ENCODE measurements around the gene IPO11. TPM values are rescaled to one million over a fixed set of nuclear protein-coding genes. Genes with fewer than 3 reads are reported as not detected.

IPO11 gene
- total and polyA plus RNA-seq, 8 donors, result 27.0 to 42.6 (median 37.7) TPM

DNA sequence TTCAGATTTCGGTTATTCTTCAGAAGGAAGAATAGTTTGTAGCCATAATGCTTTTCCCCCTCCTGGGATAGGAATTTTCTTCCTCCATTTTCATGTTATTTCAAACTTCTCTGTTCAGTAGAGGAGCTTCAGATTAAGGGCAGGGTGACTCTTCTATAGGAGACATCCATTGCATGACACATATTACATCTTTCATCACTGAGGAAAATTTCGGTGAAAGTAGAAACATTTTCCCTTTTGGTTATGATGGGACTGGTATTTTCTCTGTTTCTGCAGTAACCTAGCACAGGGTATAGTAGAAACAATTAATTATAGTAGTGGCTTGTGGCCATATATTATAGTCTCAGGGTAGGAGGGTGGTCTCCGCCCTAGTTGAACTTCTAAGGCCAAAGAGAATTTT, 1.1 kb downstream of the IPO11 start:
- intact Hi-C loops (cut with DNase I), result no loop called here
- no peaks in the 10 kb centered on the region for H3K27me3 ChIP-seq
- no peak for DNase-seq
- H3K4me1 ChIP-seq, result peaks cover 8 to 18% of the 10 kb centered on the region in 2 donors
- no peaks in the 10 kb centered on the region for H3K9me3 ChIP-seq
- H3K27ac ChIP-seq, result no peak overlapping the region
- peak overlapping the region in 1 of 2 donors; percentile 99 for H3K4me3 ChIP-seq
- peaks cover 0 to 6% of the 10 kb centered on the region in 2 donors for H3K36me3 ChIP-seq
- TF ChIP-seq, protein P1, sequence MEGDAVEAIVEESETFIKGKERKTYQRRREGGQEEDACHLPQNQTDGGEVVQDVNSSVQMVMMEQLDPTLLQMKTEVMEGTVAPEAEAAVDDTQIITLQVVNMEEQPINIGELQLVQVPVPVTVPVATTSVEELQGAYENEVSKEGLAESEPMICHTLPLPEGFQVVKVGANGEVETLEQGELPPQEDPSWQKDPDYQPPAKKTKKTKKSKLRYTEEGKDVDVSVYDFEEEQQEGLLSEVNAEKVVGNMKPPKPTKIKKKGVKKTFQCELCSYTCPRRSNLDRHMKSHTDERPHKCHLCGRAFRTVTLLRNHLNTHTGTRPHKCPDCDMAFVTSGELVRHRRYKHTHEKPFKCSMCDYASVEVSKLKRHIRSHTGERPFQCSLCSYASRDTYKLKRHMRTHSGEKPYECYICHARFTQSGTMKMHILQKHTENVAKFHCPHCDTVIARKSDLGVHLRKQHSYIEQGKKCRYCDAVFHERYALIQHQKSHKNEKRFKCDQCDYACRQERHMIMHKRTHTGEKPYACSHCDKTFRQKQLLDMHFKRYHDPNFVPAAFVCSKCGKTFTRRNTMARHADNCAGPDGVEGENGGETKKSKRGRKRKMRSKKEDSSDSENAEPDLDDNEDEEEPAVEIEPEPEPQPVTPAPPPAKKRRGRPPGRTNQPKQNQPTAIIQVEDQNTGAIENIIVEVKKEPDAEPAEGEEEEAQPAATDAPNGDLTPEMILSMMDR (IDR thresholded peaks at IDR 0.05), result no peak
- ATAC-seq, result no peak

DNA sequence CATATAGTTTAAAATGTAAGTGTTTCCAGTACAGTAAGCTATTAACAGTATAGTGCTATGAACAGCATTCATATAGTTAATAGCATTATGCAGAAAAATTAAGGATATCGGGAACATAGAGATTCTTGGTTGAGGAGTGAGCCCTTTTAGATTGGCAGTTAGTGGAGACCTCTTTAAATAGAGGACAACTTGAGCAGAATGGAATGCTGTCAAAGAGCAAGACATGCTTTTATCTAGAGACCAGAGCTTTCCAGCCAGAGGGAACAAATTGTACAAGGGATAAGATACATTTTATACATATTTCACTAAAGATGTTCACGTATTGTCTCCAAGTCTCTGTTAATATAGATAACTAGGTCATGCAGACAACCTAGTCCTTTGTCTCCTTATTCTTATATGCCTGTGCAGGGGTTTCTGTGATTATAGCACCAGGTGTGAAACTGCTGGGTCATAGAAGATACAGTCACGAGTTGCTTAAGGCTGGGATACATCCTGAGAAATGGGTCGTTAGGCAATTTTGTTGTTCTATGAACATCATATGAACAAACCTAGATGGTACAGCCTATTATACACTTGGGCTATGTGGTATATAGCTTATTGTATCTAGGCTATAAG, 6.0 kb downstream of the IPO11 start:
- intact Hi-C loops (cut with DNase I), result no loop called here
- H3K4me3 ChIP-seq, result no peak overlapping the region
- DNase-seq, result no peak
- peaks cover 0 to 6% of the 10 kb centered on the region in 2 donors for H3K36me3 ChIP-seq
- no peaks in the 10 kb centered on the region for H3K27me3 ChIP-seq
- ATAC-seq, result no peak
- no peaks in the 10 kb centered on the region for H3K9me3 ChIP-seq
- TF ChIP-seq, protein P1 (IDR thresholded peaks at IDR 0.05), result no peak
- peaks cover 3 to 12% of the 10 kb centered on the region in 2 donors for H3K4me1 ChIP-seq
- no peak overlapping the region for H3K27ac ChIP-seq

DNA sequence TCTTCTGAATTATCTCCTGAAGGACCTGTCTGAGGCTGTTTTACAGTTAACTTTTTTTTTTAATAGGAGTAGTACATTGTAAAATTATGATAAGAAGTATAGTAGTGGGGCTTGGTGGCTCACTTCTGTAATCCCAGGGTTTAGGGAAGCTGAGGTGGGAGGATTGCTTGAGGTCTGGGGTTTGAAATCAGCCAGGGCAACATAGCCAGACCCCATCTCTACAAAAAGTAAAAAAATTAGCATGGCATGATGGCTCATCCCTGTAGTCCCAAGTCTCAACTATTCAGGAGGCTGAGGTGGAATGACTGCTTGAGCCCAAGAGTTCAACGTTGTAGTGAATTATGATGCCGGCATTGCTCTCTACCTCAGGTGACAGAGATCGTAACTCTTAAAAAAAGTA, 7.0 kb downstream of the IPO11 start:
- DNase-seq (no peak), ATAC-seq (no peak)
- no peaks in the 10 kb centered on the region for H3K9me3 ChIP-seq
- no peaks in the 10 kb centered on the region for H3K27me3 ChIP-seq
- peaks cover 0 to 1% of the 10 kb centered on the region in 2 donors for H3K4me1 ChIP-seq
- no peak overlapping the region for H3K4me3 ChIP-seq
- intact Hi-C loops (cut with DNase I), result no loop called here
- TF ChIP-seq, protein P1 (IDR thresholded peaks at IDR 0.05), result no peak
- H3K27ac ChIP-seq, result no peak overlapping the region
- peaks cover 0 to 6% of the 10 kb centered on the region in 2 donors for H3K36me3 ChIP-seq

DNA sequence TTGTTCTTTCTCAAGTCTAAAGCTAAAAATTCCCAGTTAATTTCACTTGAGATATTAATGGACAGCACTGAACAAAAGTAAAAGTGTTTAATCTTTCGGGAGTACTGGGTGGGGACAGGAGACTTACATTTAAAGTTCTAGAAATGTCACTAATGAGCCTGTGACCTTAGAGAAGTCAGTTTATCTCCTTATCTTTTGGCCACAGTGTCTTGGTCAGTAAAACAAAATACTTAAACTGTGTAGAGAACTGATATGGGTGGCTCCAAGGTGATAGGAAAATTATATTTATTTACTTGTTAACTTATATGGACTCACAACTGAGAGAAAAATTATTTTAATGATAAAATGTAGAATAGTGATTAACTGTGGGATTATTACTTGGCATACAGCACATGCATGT, 8.9 kb downstream of the IPO11 start:
- Histone ChIP-seq H3K27ac (no peak overlapping the region), H3K4me3 (no peak overlapping the region), H3K4me1 (no peaks in the 10 kb centered on the region), H3K36me3 (peaks cover 0 to 6% of the 10 kb centered on the region in 2 donors), H3K9me3 (no peaks in the 10 kb centered on the region), H3K27me3 (no peaks in the 10 kb centered on the region)
- no peak for DNase-seq
- ATAC-seq, result no peak
- intact Hi-C loops (cut with DNase I), result no loop called here
- TF ChIP-seq, protein P1 (IDR thresholded peaks at IDR 0.05), result no peak

DNA sequence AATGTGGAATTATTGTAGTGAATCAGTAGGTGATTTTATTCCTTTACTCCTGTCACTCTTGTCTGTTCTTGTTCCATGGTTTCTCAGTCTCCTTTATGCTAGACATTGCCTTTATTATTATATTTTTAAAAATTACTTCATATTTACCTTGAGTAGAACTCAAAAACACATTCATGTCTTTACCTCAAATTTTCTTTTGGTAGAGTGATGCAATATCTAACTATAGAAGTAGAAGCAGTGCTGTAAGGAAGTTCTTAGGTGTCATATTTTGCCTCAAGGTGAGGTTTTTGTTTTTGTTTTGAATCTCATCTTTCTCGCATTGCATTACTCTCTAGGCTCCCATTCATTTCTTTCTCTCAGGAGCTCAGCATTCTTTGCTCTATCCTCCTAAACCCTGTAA, 12.2 kb downstream of the IPO11 start:
- H3K36me3 ChIP-seq, result no peaks in the 10 kb centered on the region
- no peak overlapping the region for H3K4me3 ChIP-seq
- no peaks in the 10 kb centered on the region for H3K27me3 ChIP-seq
- no peak for ATAC-seq
- DNase-seq, result no peak
- no peaks in the 10 kb centered on the region for H3K9me3 ChIP-seq
- no peaks in the 10 kb centered on the region for H3K4me1 ChIP-seq
- H3K27ac ChIP-seq, result no peak overlapping the region
- TF ChIP-seq, protein P1 (IDR thresholded peaks at IDR 0.05), result no peak
- intact Hi-C loops (cut with DNase I), result no loop called here

Measured in left lung (tissue), 10 donors.